Mesothelial cell of epicardium (in vitro differentiated cells): ENCODE results near the gene ISOC2. TPM values are rescaled to one million over a fixed set of nuclear protein-coding genes. Genes with fewer than 3 reads are reported as not detected.
"Not testable (repeated sequence)": the region's sequence is repeated elsewhere in the genome, so short reads cannot be mapped to it uniquely, and the experiment has no call there.

Experiments
- DNase-seq, 2 experiments: peaks; one replicate each; pipeline ENCODE4 v3.0.0; 2021; ENCODE audit warnings: low spot score in 2 of 2; ENCODE audit not compliant: unreplicated experiment in 2 of 2
- H3K27ac Mint-ChIP-seq: 2 replicates; pipeline ENCODE4 v1.8.0; 2021; ENCODE audit warnings: mixed read lengths
- H3K27me3 Mint-ChIP-seq: 2 replicates; pipeline ENCODE4 v1.8.0; 2021; ENCODE audit warnings: low read depth, mixed read lengths
- H3K36me3 Mint-ChIP-seq: 2 replicates; pipeline ENCODE4 v1.8.0; 2021; ENCODE audit warnings: mixed read lengths
- H3K4me1 Mint-ChIP-seq: 2 replicates; pipeline ENCODE4 v1.8.0; 2021; ENCODE audit warnings: mixed read lengths
- H3K4me3 Mint-ChIP-seq: 2 replicates; pipeline ENCODE4 v1.8.0; 2021; ENCODE audit warnings: mild to moderate bottlenecking, moderate library complexity, mixed read lengths
- H3K9me3 Mint-ChIP-seq: 2 replicates; pipeline ENCODE4 v1.8.0; 2021; ENCODE audit warnings: mixed read lengths
- total RNA-seq: library from RNA; stranded (reverse); gene quantifications from 3 replicates; pipeline ENCODE4 v1.2.1, GENCODE V29; 2021
- TF ChIP-seq, protein P1 (sequence below): fragments of 200-600 bp; sonication (generic); IDR thresholded peaks from one replicate; pipeline ENCODE4 v1.5.0; 2021; ENCODE audit warnings: antibody characterized with exemption; ENCODE audit not compliant: unreplicated experiment

ISOC2 gene
- total RNA-seq, 1 donor from 2014 or later: 35.0 TPM

DNA sequence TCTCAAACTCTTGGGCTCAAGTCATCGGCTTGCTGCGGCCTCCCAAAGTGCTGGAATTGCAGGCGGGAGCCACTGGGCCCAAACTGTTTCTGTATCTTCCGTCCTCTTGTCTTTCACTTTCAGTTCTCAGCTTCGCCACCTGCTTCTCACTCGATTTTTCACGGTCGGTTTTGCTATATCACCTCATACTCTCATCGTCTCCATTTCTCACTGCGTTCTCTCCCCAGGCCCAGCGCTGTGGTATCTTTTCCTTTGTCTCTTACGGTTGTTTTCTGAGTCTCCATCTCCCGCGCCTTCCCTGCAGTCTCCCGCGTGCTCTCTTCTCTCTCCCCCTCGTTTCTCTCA, 41.7 kb upstream of the ISOC2 start:
- no peak overlapping the region for H3K27ac Mint-ChIP-seq
- DNase-seq: no peak
- TF ChIP-seq, protein P1, sequence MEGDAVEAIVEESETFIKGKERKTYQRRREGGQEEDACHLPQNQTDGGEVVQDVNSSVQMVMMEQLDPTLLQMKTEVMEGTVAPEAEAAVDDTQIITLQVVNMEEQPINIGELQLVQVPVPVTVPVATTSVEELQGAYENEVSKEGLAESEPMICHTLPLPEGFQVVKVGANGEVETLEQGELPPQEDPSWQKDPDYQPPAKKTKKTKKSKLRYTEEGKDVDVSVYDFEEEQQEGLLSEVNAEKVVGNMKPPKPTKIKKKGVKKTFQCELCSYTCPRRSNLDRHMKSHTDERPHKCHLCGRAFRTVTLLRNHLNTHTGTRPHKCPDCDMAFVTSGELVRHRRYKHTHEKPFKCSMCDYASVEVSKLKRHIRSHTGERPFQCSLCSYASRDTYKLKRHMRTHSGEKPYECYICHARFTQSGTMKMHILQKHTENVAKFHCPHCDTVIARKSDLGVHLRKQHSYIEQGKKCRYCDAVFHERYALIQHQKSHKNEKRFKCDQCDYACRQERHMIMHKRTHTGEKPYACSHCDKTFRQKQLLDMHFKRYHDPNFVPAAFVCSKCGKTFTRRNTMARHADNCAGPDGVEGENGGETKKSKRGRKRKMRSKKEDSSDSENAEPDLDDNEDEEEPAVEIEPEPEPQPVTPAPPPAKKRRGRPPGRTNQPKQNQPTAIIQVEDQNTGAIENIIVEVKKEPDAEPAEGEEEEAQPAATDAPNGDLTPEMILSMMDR: no peak
- H3K9me3 Mint-ChIP-seq: no peaks in the 10 kb centered on the region
- peaks cover 22% of the 10 kb centered on the region for H3K27me3 Mint-ChIP-seq
- no peaks in the 10 kb centered on the region for H3K36me3 Mint-ChIP-seq
- no peak overlapping the region for H3K4me3 Mint-ChIP-seq
- peaks cover 10% of the 10 kb centered on the region for H3K4me1 Mint-ChIP-seq

DNA sequence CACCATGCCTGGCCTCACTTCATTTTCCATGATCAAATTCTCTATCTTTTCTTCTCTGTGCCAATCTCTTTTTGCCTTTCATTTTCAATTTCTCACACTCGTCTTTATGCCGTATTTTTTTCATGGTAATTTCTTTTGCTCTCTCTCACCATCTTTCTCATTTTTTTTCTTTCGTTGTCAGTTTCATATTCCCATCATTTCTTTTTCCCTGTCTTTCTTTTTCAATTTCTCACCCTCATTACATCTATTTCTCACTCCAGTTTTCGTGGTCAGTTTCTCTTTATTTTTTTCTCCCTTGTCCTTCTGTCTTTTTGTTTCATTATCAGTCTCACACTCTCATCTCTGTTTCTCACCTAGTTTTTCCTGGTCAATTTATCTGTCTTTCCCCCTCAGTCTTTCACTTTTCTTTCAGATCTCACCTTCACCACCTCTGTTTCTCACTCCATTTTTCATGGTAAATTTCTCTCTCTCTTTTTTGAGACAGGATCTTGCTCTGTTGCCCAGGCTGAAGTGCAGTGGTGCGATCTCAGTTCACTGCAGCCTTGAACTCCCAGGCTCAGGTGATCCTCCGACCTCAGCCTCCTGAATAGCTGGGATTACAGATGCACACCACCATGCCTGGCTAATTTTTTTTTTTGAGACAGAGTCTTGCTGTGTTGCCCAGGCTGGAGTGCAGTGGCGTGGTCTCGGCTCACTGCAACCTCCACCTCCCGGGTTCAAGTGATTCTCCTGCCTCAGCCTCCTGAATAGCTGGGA, 40.9 kb upstream of the ISOC2 start:
- H3K4me3 Mint-ChIP-seq: no peak overlapping the region
- H3K27me3 Mint-ChIP-seq: peaks cover 22% of the 10 kb centered on the region
- H3K27ac Mint-ChIP-seq: no peak overlapping the region
- no peaks in the 10 kb centered on the region for H3K9me3 Mint-ChIP-seq
- peaks cover 11% of the 10 kb centered on the region for H3K4me1 Mint-ChIP-seq
- no peaks in the 10 kb centered on the region for H3K36me3 Mint-ChIP-seq
- no peak for DNase-seq
- TF ChIP-seq, protein P1: no peak

DNA sequence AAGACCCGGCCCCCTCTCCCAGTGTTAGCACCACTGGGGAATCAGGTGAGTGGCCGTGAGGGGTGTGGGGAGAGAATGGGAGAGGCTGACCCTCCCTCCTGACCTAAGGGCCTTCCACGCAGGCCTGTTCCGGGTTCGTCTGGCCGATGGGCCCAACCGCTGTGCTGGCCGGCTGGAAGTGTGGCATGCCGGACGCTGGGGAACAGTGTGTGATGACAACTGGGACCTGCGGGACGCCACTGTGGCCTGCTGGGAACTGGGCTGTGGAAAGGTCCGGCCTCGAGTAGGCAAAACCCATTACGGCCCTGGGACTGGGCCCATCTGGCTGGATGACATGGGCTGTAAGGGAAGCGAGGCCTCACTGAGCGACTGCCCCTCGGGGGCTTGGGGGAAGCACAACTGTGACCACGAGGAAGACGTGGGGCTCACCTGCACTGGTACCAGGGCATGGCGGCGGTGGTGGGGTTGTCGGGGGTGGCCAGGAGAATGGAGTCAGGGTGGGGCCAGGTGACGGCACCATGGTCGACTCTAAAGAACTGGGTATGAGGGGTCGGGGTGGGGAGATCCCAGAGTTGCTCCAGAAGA, 39.0 kb upstream of the ISOC2 start:
- no peaks in the 10 kb centered on the region for H3K9me3 Mint-ChIP-seq
- TF ChIP-seq, protein P1: no peak
- DNase-seq: no peak
- H3K27ac Mint-ChIP-seq: no peak overlapping the region
- no peaks in the 10 kb centered on the region for H3K36me3 Mint-ChIP-seq
- H3K4me3 Mint-ChIP-seq: no peak overlapping the region
- peaks cover 16% of the 10 kb centered on the region for H3K4me1 Mint-ChIP-seq
- H3K27me3 Mint-ChIP-seq: peaks cover 18% of the 10 kb centered on the region

DNA sequence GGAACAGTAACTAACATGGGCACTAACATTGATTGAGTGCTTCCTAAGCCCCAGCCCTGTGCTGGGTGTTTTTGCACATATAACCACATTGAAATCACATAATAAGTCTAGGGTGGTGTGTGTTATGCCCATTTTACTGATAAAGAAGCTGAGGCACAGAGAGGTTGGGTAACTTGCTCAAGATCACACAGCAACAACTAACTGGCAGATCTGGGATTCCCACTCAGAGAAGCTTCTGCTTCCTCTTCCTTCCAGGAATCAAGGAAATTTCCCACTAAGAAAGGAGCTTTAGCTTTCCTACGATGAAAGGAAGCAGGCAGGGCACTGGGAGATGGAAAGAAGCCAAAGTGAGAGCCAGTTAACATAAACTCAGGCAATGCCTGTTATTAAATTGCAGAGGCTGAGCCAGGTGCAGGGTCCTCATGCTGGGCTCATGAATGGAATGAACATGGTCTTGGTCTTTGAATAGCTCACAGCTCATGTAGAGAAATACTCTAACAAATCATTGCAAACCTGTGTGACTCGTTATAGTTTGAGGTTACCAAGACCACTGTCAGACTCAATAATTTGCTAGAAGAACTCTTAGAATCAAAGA, 36.9 kb upstream of the ISOC2 start:
- DNase-seq: no peak
- Mint-ChIP-seq H3K4me1 (peaks cover 17% of the 10 kb centered on the region), H3K36me3 (no peaks in the 10 kb centered on the region), H3K27me3 (peaks cover 7% of the 10 kb centered on the region), H3K27ac (no peak overlapping the region), H3K9me3 (no peaks in the 10 kb centered on the region), H3K4me3 (no peak overlapping the region)
- TF ChIP-seq, protein P1: no peak

DNA sequence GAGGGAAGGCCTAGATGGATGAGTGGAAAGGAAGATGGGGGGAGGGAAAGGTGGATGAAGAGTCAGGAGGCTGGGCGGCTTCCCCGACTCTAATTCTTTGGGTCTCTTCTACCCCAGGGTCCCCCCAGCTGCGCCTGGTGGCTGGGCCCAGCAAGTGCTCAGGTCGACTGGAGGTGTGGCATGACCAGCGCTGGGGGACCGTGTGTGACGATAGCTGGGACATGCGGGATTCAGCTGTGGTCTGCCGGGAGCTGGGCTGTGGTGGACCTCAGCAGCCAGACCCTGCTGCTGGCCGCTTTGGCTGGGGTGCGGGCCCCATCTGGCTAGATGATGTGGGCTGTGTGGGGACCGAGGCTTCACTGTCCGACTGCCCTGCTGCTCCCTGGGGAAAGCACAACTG, 36.3 kb upstream of the ISOC2 start:
- Mint-ChIP-seq H3K4me1 (peaks cover 17% of the 10 kb centered on the region), H3K36me3 (no peaks in the 10 kb centered on the region), H3K9me3 (no peaks in the 10 kb centered on the region), H3K27me3 (peaks cover 4% of the 10 kb centered on the region), H3K27ac (no peak overlapping the region), H3K4me3 (no peak overlapping the region)
- no peak for DNase-seq
- TF ChIP-seq, protein P1: no peak

DNA sequence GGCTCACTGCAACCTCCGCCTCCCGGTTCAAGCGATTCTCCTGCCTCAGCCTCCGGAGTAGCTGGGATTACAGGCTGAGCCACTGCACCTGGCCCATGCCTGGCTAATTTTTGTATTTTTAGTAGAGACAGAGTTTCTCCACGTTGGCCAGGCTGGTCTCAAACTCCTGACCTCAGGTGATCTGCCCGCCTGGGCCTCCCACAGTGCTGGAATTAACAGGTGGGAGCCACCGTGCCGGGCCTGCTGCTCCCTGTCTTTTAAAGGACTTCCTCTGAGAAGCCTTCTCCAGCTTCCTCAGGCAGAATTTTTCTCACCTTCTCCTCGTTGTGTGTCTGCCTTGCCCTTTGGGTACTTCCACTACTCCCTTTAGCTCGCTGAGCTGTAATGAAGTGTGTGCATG, 35.4 kb upstream of the ISOC2 start:
- DNase-seq, H3K4me3 Mint-ChIP-seq, H3K27ac Mint-ChIP-seq, H3K36me3 Mint-ChIP-seq, H3K9me3 Mint-ChIP-seq, H3K27me3 Mint-ChIP-seq: not testable (repeated sequence)
- H3K4me1 Mint-ChIP-seq: peaks cover 20% of the 10 kb centered on the region
